ENCODE data around the gene CNTN4. TPM values are rescaled to one million over a fixed set of nuclear protein-coding genes. Genes with fewer than 3 reads are reported as not detected.

The CNTN4 gene
- total RNA-seq, 1 donor from 2014 or later = 2.6 TPM

- intact Hi-C loops (cut with DNase I) = no loop called here
- ATAC-seq (ENCODE audit: poor library complexity) = no peak
- DNase-seq = no peak
Observed at GRCh38 chr3:2536575-2536974, 437.9 kb downstream of the CNTN4 start.

- intact Hi-C loops (cut with DNase I) = no loop called here
- no peak for ATAC-seq (ENCODE audit: poor library complexity)
- no peak for DNase-seq
Observed at GRCh38 chr3:2540115-2540514, 441.4 kb downstream of the CNTN4 start.

GRCh38 chr3:2543247-2543646 lies 444.6 kb downstream of the CNTN4 start:
- no peak for ATAC-seq (ENCODE audit: poor library complexity)
- intact Hi-C loops (cut with DNase I) = no loop called here

GRCh38 chr3:2544212-2544611 lies 445.5 kb downstream of the CNTN4 start:
- DNase-seq (no peak), ATAC-seq (ENCODE audit: poor library complexity) (no peak)
- intact Hi-C loops (cut with DNase I) = no loop called here

More at GRCh38 chr3:2543247-2543646, 444.6 kb downstream of the CNTN4 start:
- no peak for DNase-seq

GRCh38 chr3:2544718-2545117 lies 446.1 kb downstream of the CNTN4 start:
- intact Hi-C loops (cut with DNase I) = no loop called here
- DNase-seq (no peak), ATAC-seq (ENCODE audit: poor library complexity) (no peak)

- ATAC-seq (ENCODE audit: poor library complexity) (no peak), DNase-seq (no peak)
Observed at GRCh38 chr3:2547049-2547448, 448.4 kb downstream of the CNTN4 start.

GRCh38 chr3:2554656-2555055 lies 456.0 kb downstream of the CNTN4 start:
- intact Hi-C loops (cut with DNase I) = no loop called here
- no peak for DNase-seq
- ATAC-seq (ENCODE audit: poor library complexity) = no peak

More at GRCh38 chr3:2547049-2547448, 448.4 kb downstream of the CNTN4 start:
- intact Hi-C loops (cut with DNase I) = no loop called here

GRCh38 chr3:2558796-2559195 lies 460.1 kb downstream of the CNTN4 start:
- DNase-seq = no peak
- intact Hi-C loops (cut with DNase I) = no loop called here
- ATAC-seq (ENCODE audit: poor library complexity) = no peak

- intact Hi-C loops (cut with DNase I) = no loop called here
- DNase-seq (no peak), ATAC-seq (ENCODE audit: poor library complexity) (no peak)
Observed at GRCh38 chr3:2567451-2567850, 468.8 kb downstream of the CNTN4 start.

- intact Hi-C loops (cut with DNase I) = no loop called here
- DNase-seq = no peak
- ATAC-seq (ENCODE audit: poor library complexity) = no peak
Observed at GRCh38 chr3:2568156-2568555, 469.5 kb downstream of the CNTN4 start.

- no peak for DNase-seq
- ATAC-seq (ENCODE audit: poor library complexity) = no peak
- intact Hi-C loops (cut with DNase I) = no loop called here
Observed at GRCh38 chr3:2568929-2569328, 470.3 kb downstream of the CNTN4 start.

GRCh38 chr3:2577571-2577970 lies 478.9 kb downstream of the CNTN4 start:
- intact Hi-C loops (cut with DNase I) = no loop called here
- DNase-seq (no peak), ATAC-seq (ENCODE audit: poor library complexity) (no peak)

GRCh38 chr3:2578560-2578959 lies 479.9 kb downstream of the CNTN4 start:
- no peak for DNase-seq

GRCh38 chr3:2579206-2579605 lies 480.5 kb downstream of the CNTN4 start:
- ATAC-seq (ENCODE audit: poor library complexity) (no peak), DNase-seq (no peak)
- intact Hi-C loops (cut with DNase I) = no loop called here

More at GRCh38 chr3:2578560-2578959, 479.9 kb downstream of the CNTN4 start:
- ATAC-seq (ENCODE audit: poor library complexity) = no peak
- intact Hi-C loops (cut with DNase I) = no loop called here

- intact Hi-C loops (cut with DNase I) = no loop called here
- ATAC-seq (ENCODE audit: poor library complexity) (no peak), DNase-seq (no peak)
Observed at GRCh38 chr3:2583046-2583445, 484.4 kb downstream of the CNTN4 start.

- intact Hi-C loops (cut with DNase I) = no loop called here
- DNase-seq (no peak), ATAC-seq (ENCODE audit: poor library complexity) (no peak)
Observed at GRCh38 chr3:2589336-2589969, 490.8 kb downstream of the CNTN4 start.

- intact Hi-C loops (cut with DNase I) = no loop called here
- DNase-seq (no peak), ATAC-seq (ENCODE audit: poor library complexity) (no peak)
Observed at GRCh38 chr3:2595486-2595885, 496.8 kb downstream of the CNTN4 start.

GRCh38 chr3:2597615-2598014 lies 498.9 kb downstream of the CNTN4 start:
- intact Hi-C loops (cut with DNase I) = no loop called here
- DNase-seq = no peak
- ATAC-seq (ENCODE audit: poor library complexity) = no peak

GRCh38 chr3:2599471-2599870 lies 500.8 kb downstream of the CNTN4 start:
- intact Hi-C loops (cut with DNase I) = no loop called here
- DNase-seq (no peak), ATAC-seq (ENCODE audit: poor library complexity) (no peak)

- intact Hi-C loops (cut with DNase I) = no loop called here
- ATAC-seq (ENCODE audit: poor library complexity) (peak; percentile 83), DNase-seq (no peak)
Observed at GRCh38 chr3:2603692-2604289, 505.1 kb downstream of the CNTN4 start.

GRCh38 chr3:2614578-2614977 lies 515.9 kb downstream of the CNTN4 start:
- intact Hi-C loops (cut with DNase I) = no loop called here
- ATAC-seq (ENCODE audit: poor library complexity) (no peak), DNase-seq (no peak)

Data from Right ventricle myocardium superior (tissue), 1 donor.